ENCODE results near the gene ZKSCAN1.
"Not testable (repeated sequence)": the region's sequence is repeated elsewhere in the genome, so short reads cannot be mapped to it uniquely, and the experiment has no call there.

The ZKSCAN1 gene

DNA sequence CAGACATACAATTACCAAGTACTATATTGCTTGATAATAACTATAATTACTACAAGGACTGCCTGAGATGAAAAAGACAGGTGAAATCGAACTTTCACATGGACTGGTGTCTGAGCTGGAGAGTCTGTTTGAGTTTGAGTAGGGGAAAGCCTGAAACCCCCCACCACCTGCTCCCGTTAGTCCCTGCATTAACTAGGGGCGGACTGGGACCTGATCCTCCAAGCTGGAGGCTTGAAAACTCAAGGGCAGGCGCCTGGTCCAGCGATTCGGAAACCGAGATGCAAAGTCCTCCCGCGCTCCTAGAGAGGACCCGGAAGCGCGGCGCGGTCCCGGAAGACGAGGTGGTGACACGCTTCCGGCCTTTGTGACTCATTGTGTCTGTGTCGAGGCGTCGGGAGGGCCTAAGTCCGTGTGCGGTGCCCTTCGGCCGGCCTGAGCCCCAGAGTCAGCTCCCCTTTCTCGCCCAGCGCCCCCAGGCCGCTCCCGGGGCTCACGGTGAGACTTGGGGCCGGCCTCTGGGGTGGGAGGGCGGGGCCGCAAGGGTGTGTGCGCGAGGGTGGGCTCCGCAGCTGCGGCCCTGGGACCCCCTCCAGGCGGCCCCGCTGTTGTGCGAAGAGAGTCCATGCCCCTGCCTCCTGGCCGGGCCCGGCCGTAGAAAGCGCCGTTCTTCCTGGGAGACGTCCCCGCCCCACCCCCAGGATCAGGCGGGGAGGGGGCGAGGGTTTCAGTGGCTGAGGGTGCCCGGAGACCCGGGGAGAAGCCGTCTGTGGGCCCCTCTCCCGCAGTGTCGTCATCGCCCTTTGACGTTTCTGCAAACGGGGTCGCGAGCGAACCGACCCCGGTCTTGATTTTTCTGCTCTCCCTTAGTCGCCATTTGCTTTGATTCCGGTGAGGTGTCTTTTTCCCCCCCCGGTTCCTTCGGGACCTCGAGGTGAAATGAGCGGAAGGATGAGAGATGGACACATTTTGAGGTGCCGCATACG, at the start of gene ZKSCAN1:
Gene ZKSCAN1 (plus strand): TSS at position 365 of the 983 bp plus-strand sequence. CDS start 7,911 bp downstream, outside the sequence.
- peak; percentile 72 for DNase-seq (ENCODE audit: low read depth)

DNA sequence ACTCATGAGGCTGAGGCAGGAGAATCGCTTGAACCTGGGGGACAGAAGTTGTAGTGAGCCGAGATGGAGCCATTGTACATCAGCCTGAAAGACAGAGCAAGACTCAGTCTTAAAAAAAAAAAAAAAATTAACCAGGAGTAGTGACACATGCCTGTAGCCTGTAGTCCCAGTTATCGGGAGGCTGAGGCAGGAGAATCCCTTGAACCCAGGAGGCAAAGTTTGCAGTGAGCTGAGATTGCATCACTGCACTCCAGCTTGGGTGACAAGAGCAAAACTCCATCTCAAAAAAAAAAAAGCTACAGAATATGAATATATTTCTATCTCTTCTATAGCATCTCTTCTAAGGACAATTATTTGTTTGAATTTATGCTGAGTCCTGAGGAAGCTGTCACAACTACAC, 46.1 kb upstream of the ZKSCAN1 start:
- no peak for DNase-seq (ENCODE audit: low read depth)

DNA sequence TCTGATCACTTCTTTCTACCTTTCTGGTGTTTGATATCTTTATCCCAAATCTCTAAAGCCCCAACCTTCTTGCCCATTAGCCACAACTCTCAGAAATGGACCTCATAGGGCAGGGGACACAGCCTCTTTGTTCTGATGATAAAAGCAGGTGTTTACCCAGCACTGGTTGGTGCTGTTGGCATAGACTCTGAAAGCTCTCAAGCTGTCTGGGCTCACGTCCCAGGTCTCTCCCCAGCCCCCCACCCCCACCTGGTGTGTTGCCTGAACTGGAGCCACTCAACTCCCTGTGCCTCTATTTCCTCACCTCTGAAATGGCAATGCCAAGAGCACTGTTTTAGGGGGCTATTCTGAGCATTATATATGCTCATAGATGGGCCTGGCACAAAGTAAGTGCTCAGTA, 45.6 kb upstream of the ZKSCAN1 start:
- DNase-seq (ENCODE audit: low read depth) = not testable (repeated sequence)

DNA sequence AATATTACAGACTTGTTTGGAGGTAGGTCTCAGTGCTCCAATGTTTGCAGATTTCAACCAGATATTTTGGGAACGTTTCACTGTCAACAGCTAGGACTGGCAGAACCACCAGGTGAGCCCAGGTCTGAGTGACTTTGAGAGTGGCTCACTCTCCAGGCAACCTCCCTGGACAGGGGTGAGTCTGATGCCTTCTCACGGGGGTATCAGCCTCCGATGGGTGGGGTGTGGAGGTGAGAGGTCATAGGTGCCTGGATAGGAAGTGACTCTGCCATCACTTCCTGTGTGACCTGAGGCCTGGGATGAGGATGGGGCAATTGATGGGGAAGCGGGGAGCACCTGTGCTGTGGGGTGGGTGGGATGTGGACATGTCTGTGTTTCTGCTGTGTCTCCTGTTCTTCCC, 44.2 kb upstream of the ZKSCAN1 start:
- no peak for DNase-seq (ENCODE audit: low read depth)

DNA sequence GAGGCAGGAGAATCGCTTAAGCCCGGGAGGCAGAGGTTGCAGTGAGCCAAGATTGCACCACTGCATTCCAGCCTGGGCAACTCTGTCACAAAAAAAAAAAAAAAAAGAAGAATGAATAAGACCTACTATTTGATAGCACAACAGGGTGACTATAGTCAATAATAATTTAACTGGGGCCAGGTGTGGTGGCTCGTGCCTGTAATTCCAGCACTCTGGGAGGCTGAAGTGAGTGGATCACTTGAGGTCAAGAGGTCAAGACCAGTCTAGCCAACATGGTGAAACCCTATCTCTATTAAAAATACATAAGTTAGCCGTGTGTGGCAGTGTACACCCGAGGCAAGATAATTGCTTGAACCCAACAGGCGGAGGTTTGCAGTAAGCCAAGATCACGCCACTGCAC, 41.6 kb upstream of the ZKSCAN1 start:
- DNase-seq (ENCODE audit: low read depth) = not testable (repeated sequence)

- no peak for DNase-seq (ENCODE audit: low read depth)
These were observed 40.7 kb upstream of the ZKSCAN1 start for GRCh38 chr7:99974681-99975080.

- no peak for DNase-seq (ENCODE audit: low read depth)
These were observed 39.4 kb upstream of the ZKSCAN1 start, which contains the start of gene AZGP1 for GRCh38 chr7:99975782-99976521. Gene AZGP1 (minus strand): TSS chr7:99976031. CDS start chr7:99976020, 11 bp downstream.

- no peak for DNase-seq (ENCODE audit: low read depth)
These were observed 38.8 kb upstream of the ZKSCAN1 start for GRCh38 chr7:99976626-99977025.

DNA sequence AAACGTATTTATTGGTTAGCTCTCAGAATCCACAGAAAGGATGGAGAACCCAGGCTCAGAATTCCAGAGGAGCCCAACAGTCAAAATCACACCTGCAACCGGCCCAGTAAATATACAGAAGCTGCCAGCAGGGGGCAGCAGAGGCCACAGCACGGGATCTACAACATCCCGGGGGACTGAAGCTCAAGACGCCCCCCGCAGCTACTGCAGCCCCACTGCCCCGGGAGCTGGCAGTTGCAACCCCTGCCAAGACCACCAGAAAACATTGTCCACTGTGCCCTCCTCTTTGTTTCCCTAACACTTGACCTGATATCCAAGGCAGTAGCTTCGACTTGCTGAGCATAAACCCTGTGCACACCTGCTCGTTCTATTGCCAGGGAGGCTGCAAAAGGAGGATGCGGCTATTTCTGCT, 35.6 kb upstream of the ZKSCAN1 start:
- DNase-seq (ENCODE audit: low read depth) = peak; percentile 18

- DNase-seq (ENCODE audit: low read depth) = not testable (repeated sequence)
These were observed 34.9 kb upstream of the ZKSCAN1 start for GRCh38 chr7:99980448-99980872.

GRCh38 chr7:99981066-99981465, 34.3 kb upstream of the ZKSCAN1 start:
- DNase-seq (ENCODE audit: low read depth) = not testable (repeated sequence)

- DNase-seq (ENCODE audit: low read depth) = no peak
These were observed 30.8 kb upstream of the ZKSCAN1 start for GRCh38 chr7:99984593-99984992.

- not testable (repeated sequence) for DNase-seq (ENCODE audit: low read depth)
These were observed 28.1 kb upstream of the ZKSCAN1 start for GRCh38 chr7:99987306-99987705.

GRCh38 chr7:99987846-99988245, 27.6 kb upstream of the ZKSCAN1 start:
- DNase-seq (ENCODE audit: low read depth) = no peak

DNA sequence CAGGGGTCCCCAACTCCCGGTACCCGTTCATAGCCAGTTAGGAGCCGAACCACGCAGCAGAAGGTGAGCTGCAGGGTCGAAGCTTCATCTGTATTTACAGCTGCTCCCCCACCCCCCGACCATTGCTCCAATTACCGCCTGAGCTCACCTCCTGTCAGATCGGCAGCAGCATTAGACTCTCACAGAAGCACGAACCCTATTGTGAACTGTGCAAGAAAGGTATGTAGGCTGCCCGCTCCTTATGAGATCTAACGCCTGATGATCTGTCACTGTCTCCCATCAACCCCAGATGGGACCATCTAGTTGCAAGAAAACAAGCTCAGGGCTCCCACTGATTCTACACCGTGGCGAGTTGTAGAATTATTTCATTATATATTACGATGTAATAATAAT, 24.9 kb upstream of the ZKSCAN1 start:
- no peak for DNase-seq (ENCODE audit: low read depth)

GRCh38 chr7:99991543-99991942, 23.9 kb upstream of the ZKSCAN1 start:
- not testable (repeated sequence) for DNase-seq (ENCODE audit: low read depth)

GRCh38 chr7:99992330-99993038, 22.9 kb upstream of the ZKSCAN1 start:
- no peak for DNase-seq (ENCODE audit: low read depth)

DNA sequence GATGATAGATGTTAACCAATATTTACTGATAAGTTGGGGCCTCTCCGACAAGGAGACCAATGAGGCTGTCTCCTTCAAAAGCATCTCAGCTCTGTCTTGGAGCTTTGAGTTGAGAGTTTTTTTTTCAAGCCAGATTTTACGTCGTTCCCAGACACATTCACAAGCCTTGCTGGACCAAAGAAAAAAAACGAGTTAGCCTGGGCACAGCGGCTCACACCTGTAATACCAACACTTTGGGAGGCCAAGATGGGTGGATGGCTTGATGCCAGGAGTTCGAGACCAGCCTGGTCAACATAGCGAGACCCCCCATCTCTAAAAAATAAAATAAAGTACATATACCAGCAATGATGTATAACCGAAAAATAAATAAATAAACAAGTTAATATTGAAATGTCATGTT, 20.6 kb upstream of the ZKSCAN1 start:
- no peak for DNase-seq (ENCODE audit: low read depth)

- DNase-seq (ENCODE audit: low read depth) = no peak
These were observed 18.4 kb upstream of the ZKSCAN1 start for GRCh38 chr7:99996755-99997544.

GRCh38 chr7:99997545-99998137, 17.8 kb upstream of the ZKSCAN1 start:
- peak; percentile 58 for DNase-seq (ENCODE audit: low read depth)

GRCh38 chr7:100000239-100000638, 15.2 kb upstream of the ZKSCAN1 start:
- no peak for DNase-seq (ENCODE audit: low read depth)

All from stimulated activated CD8-positive, alpha-beta memory T cell treated with anti-CD3 and anti-CD28 coated beads, Interleukin-12 subunit alpha, Interleukin-12 subunit beta, amount 100 ng/mL, for 4 hours (primary cell).